Large intestine (tissue), 3 donors: Measurements from ENCODE around the gene MEGF6. TPM values are rescaled to one million over a fixed set of nuclear protein-coding genes. Genes with fewer than 3 reads are reported as not detected.

Experiments used
- DNase-seq, 2 donors: peaks; one replicate each; pipeline versions ENCODE4 v3.0.0 to v3.0.0-alpha.2; 2013
- H3K27ac ChIP-seq: one replicate; pipeline ENCODE4 v1.5.1; 2013; ENCODE audit warnings: low read length
- H3K27me3 ChIP-seq: 2 replicates; pipeline ENCODE4 v1.6.1; 2013; ENCODE audit warnings: low read length; ENCODE audit not compliant: control insufficient read depth, insufficient read depth
- H3K36me3 ChIP-seq: 2 replicates; pipeline ENCODE4 v1.6.1; 2013; ENCODE audit warnings: low read length; ENCODE audit not compliant: control insufficient read depth, insufficient read depth
- H3K4me1 ChIP-seq: one replicate; pipeline ENCODE4 v1.6.1; 2013; ENCODE audit warnings: low read length; ENCODE audit not compliant: control insufficient read depth, insufficient read depth
- H3K4me3 ChIP-seq: one replicate; pipeline ENCODE4 v1.5.1; 2013; ENCODE audit warnings: low read length
- H3K9me3 ChIP-seq: one replicate; pipeline ENCODE4 v1.6.1; 2013; ENCODE audit warnings: mild to moderate bottlenecking, low read depth, low read length, moderate library complexity; ENCODE audit not compliant: control insufficient read depth
- WGBS: methylation state at CpG from one replicate; pipeline ENCODE4 v1.1.5; 2013; ENCODE audit warnings: low lambda C conversion rate; ENCODE audit not compliant: insufficient coverage; 5-methylcytosine and 5-hydroxymethylcytosine counted together
- polyA plus RNA-seq: library from polyadenylated mRNA; unstranded; fragments of 120-200 nt; gene quantifications from one replicate; pipeline ENCODE4 v1.2.1, GENCODE V29; 2013

The MEGF6 gene
- polyA plus RNA-seq, 1 donor = 13.8 TPM

- no CpG with 5 or more reads among the region's 35 CpGs for WGBS
- DNase-seq = no peak
- H3K36me3 ChIP-seq = peaks cover 60% of the 10 kb centered on the region
Observed at GRCh38 chr1:3467096-3468036, 143.9 kb downstream of the MEGF6 start.

GRCh38 chr1:3466366-3467075 is 144.8 kb downstream of the MEGF6 start:
- peaks cover 55% of the 10 kb centered on the region for H3K36me3 ChIP-seq
- no peak for DNase-seq
- no CpG with 5 or more reads among the region's 16 CpGs for WGBS

More at GRCh38 chr1:3467096-3468036, 143.9 kb downstream of the MEGF6 start:
- Histone ChIP-seq H3K9me3 (no peaks in the 10 kb centered on the region), H3K4me1 (peaks cover 12% of the 10 kb centered on the region), H3K27me3 (no peaks in the 10 kb centered on the region), H3K4me3 (no peak overlapping the region), H3K27ac (no peak overlapping the region)

GRCh38 chr1:3465935-3466321 is 145.4 kb downstream of the MEGF6 start:
- H3K4me3 ChIP-seq = no peak overlapping the region
- no peak overlapping the region for H3K27ac ChIP-seq
- peaks cover 55% of the 10 kb centered on the region for H3K36me3 ChIP-seq
- H3K9me3 ChIP-seq = no peaks in the 10 kb centered on the region
- no CpG with 5 or more reads among the region's 17 CpGs for WGBS
- DNase-seq = no peak
- peaks cover 17% of the 10 kb centered on the region for H3K4me1 ChIP-seq
- no peaks in the 10 kb centered on the region for H3K27me3 ChIP-seq

More at GRCh38 chr1:3466366-3467075, 144.8 kb downstream of the MEGF6 start:
- H3K27ac ChIP-seq = no peak overlapping the region
- H3K9me3 ChIP-seq = no peaks in the 10 kb centered on the region
- no peak overlapping the region for H3K4me3 ChIP-seq
- no peaks in the 10 kb centered on the region for H3K27me3 ChIP-seq
- peaks cover 17% of the 10 kb centered on the region for H3K4me1 ChIP-seq

- peaks cover 19% of the 10 kb centered on the region for H3K4me1 ChIP-seq
- H3K36me3 ChIP-seq = peaks cover 55% of the 10 kb centered on the region
- no peak overlapping the region for H3K27ac ChIP-seq
- H3K4me3 ChIP-seq = no peak overlapping the region
- DNase-seq = no peak
- H3K9me3 ChIP-seq = no peaks in the 10 kb centered on the region
- WGBS = no CpG with 5 or more reads among the region's 28 CpGs
- H3K27me3 ChIP-seq = no peaks in the 10 kb centered on the region
Observed at GRCh38 chr1:3465091-3465934, 146.0 kb downstream of the MEGF6 start.

- no peak for DNase-seq
- H3K9me3 ChIP-seq = no peaks in the 10 kb centered on the region
Observed at GRCh38 chr1:3464649-3465025, 146.7 kb downstream of the MEGF6 start.

GRCh38 chr1:3463891-3464648 is 147.2 kb downstream of the MEGF6 start:
- Histone ChIP-seq H3K27me3 (no peaks in the 10 kb centered on the region), H3K36me3 (peaks cover 46% of the 10 kb centered on the region), H3K4me3 (no peak overlapping the region), H3K4me1 (peaks cover 32% of the 10 kb centered on the region), H3K9me3 (no peaks in the 10 kb centered on the region), H3K27ac (no peak overlapping the region)
- WGBS = no CpG with 5 or more reads among the region's 21 CpGs
- no peak for DNase-seq

More at GRCh38 chr1:3464649-3465025, 146.7 kb downstream of the MEGF6 start:
- Histone ChIP-seq H3K4me1 (peaks cover 26% of the 10 kb centered on the region), H3K27me3 (no peaks in the 10 kb centered on the region), H3K4me3 (no peak overlapping the region), H3K27ac (no peak overlapping the region), H3K36me3 (peaks cover 50% of the 10 kb centered on the region)
- no CpG with 5 or more reads among the region's 11 CpGs for WGBS

- Histone ChIP-seq H3K4me1 (peaks cover 38% of the 10 kb centered on the region), H3K4me3 (no peak overlapping the region), H3K27ac (no peak overlapping the region), H3K36me3 (peaks cover 40% of the 10 kb centered on the region), H3K27me3 (no peaks in the 10 kb centered on the region), H3K9me3 (no peaks in the 10 kb centered on the region)
- DNase-seq = no peak
- WGBS = no CpG with 5 or more reads among the region's 20 CpGs
Observed at GRCh38 chr1:3463408-3463863, 147.9 kb downstream of the MEGF6 start.

GRCh38 chr1:3463013-3463385 is 148.3 kb downstream of the MEGF6 start:
- Histone ChIP-seq H3K27ac (no peak overlapping the region), H3K4me3 (no peak overlapping the region), H3K36me3 (peaks cover 35% of the 10 kb centered on the region), H3K27me3 (no peaks in the 10 kb centered on the region), H3K4me1 (peaks cover 42% of the 10 kb centered on the region), H3K9me3 (no peaks in the 10 kb centered on the region)
- DNase-seq = no peak
- WGBS = no CpG with 5 or more reads among the region's 22 CpGs

GRCh38 chr1:3462356-3463012 is 148.8 kb downstream of the MEGF6 start:
- H3K36me3 ChIP-seq = peaks cover 30% of the 10 kb centered on the region
- no peak for DNase-seq
- whole genome bisulfite sequencing = no CpG with 5 or more reads among the region's 16 CpGs
- no peaks in the 10 kb centered on the region for H3K27me3 ChIP-seq
- H3K27ac ChIP-seq = no peak overlapping the region
- H3K4me3 ChIP-seq = no peak overlapping the region
- peaks cover 47% of the 10 kb centered on the region for H3K4me1 ChIP-seq
- H3K9me3 ChIP-seq = no peaks in the 10 kb centered on the region
